ENCODE measurements around the gene LCNL1. TPM values are rescaled to one million over a fixed set of nuclear protein-coding genes. Genes with fewer than 3 reads are reported as not detected.

The LCNL1 gene
- not detected in 2 replicates for total RNA-seq

- Mint-ChIP-seq H3K9me3 (no peaks in the 10 kb centered on the region), H3K36me3 (ENCODE audit: low read depth) (no peaks in the 10 kb centered on the region), H3K4me1 (no peaks in the 10 kb centered on the region), H3K27me3 (peaks cover 21% of the 10 kb centered on the region), H3K4me3 (no peak within 1 kb of the TSS), H3K27ac (no peak within 1 kb of the TSS)
- intact Hi-C loops (cut with micrococcal nuclease), result no loop called here
- no peak for DNase-seq
Measured at GRCh38 chr9:136982232-136983051, at the start of gene LCNL1. LCNL1 (plus strand) TSS chr9:136982993; CDS start chr9:136983587, 594 bp downstream.

- H3K9me3 Mint-ChIP-seq, result no peaks in the 10 kb centered on the region
- intact Hi-C loops (cut with micrococcal nuclease), result no loop called here
- peaks cover 13% of the 10 kb centered on the region for H3K4me1 Mint-ChIP-seq
- H3K27ac Mint-ChIP-seq, result peak overlapping the region; percentile 4
- H3K36me3 Mint-ChIP-seq (ENCODE audit: low read depth), result peaks cover 55% of the 10 kb centered on the region
- no peak for DNase-seq
- H3K27me3 Mint-ChIP-seq, result no peaks in the 10 kb centered on the region
- no peak overlapping the region for H3K4me3 Mint-ChIP-seq
Measured at GRCh38 chr9:136934277-136934676, 48.5 kb upstream of the LCNL1 start.

- Mint-ChIP-seq H3K36me3 (ENCODE audit: low read depth) (peaks cover 46% of the 10 kb centered on the region), H3K27ac (no peak overlapping the region), H3K4me3 (no peak overlapping the region), H3K27me3 (no peaks in the 10 kb centered on the region), H3K4me1 (peaks cover 13% of the 10 kb centered on the region), H3K9me3 (no peaks in the 10 kb centered on the region)
- no peak for DNase-seq
- intact Hi-C loops (cut with micrococcal nuclease), result no loop called here
Measured at GRCh38 chr9:136935651-136936050, 47.1 kb upstream of the LCNL1 start.

- Mint-ChIP-seq H3K36me3 (ENCODE audit: low read depth) (peaks cover 42% of the 10 kb centered on the region), H3K4me3 (no peak overlapping the region), H3K4me1 (peaks cover 12% of the 10 kb centered on the region), H3K27me3 (no peaks in the 10 kb centered on the region), H3K27ac (peak overlapping the region; percentile 51), H3K9me3 (no peaks in the 10 kb centered on the region)
- intact Hi-C loops (cut with micrococcal nuclease), result no loop called here
- DNase-seq, result no peak
Measured at GRCh38 chr9:136936645-136937170, 46.1 kb upstream of the LCNL1 start.

- no peaks in the 10 kb centered on the region for H3K27me3 Mint-ChIP-seq
- peaks cover 42% of the 10 kb centered on the region for H3K36me3 Mint-ChIP-seq (ENCODE audit: low read depth)
- H3K9me3 Mint-ChIP-seq, result no peaks in the 10 kb centered on the region
- H3K27ac Mint-ChIP-seq, result no peak overlapping the region
- H3K4me3 Mint-ChIP-seq, result no peak overlapping the region
- DNase-seq, result no peak
- intact Hi-C loops (cut with micrococcal nuclease), result no loop called here
- H3K4me1 Mint-ChIP-seq, result peaks cover 7% of the 10 kb centered on the region
Measured at GRCh38 chr9:136937186-136938001, 45.4 kb upstream of the LCNL1 start.

- Mint-ChIP-seq H3K27ac (peak overlapping the region; percentile 22), H3K4me3 (no peak overlapping the region), H3K36me3 (ENCODE audit: low read depth) (peaks cover 36% of the 10 kb centered on the region), H3K27me3 (no peaks in the 10 kb centered on the region), H3K9me3 (no peaks in the 10 kb centered on the region), H3K4me1 (no peaks in the 10 kb centered on the region)
- no peak for DNase-seq
- intact Hi-C loops (cut with micrococcal nuclease), result no loop called here
Measured at GRCh38 chr9:136939431-136939995, 43.3 kb upstream of the LCNL1 start.

- no peak overlapping the region for H3K27ac Mint-ChIP-seq
- peaks cover 3% of the 10 kb centered on the region for H3K4me1 Mint-ChIP-seq
- no peak overlapping the region for H3K4me3 Mint-ChIP-seq
- H3K36me3 Mint-ChIP-seq (ENCODE audit: low read depth), result peaks cover 32% of the 10 kb centered on the region
- intact Hi-C loops (cut with micrococcal nuclease), result no loop called here
- H3K9me3 Mint-ChIP-seq, result no peaks in the 10 kb centered on the region
- H3K27me3 Mint-ChIP-seq, result no peaks in the 10 kb centered on the region
- DNase-seq, result no peak
Measured at GRCh38 chr9:136939996-136940525, 42.7 kb upstream of the LCNL1 start.

GRCh38 chr9:136940526-136941230, 42.1 kb upstream of the LCNL1 start:
- intact Hi-C loops (cut with micrococcal nuclease), result no loop called here
- Mint-ChIP-seq H3K27ac (no peak overlapping the region), H3K27me3 (no peaks in the 10 kb centered on the region), H3K4me1 (peaks cover 3% of the 10 kb centered on the region), H3K4me3 (no peak overlapping the region), H3K36me3 (ENCODE audit: low read depth) (peaks cover 30% of the 10 kb centered on the region), H3K9me3 (no peaks in the 10 kb centered on the region)
- no peak for DNase-seq

- H3K4me3 Mint-ChIP-seq, result no peak overlapping the region
- peak; percentile 61 for DNase-seq
- H3K27me3 Mint-ChIP-seq, result no peaks in the 10 kb centered on the region
- H3K36me3 Mint-ChIP-seq (ENCODE audit: low read depth), result peaks cover 25% of the 10 kb centered on the region
- intact Hi-C loops (cut with micrococcal nuclease), result no loop called here
- H3K27ac Mint-ChIP-seq, result no peak overlapping the region
- H3K4me1 Mint-ChIP-seq, result peaks cover 3% of the 10 kb centered on the region
- H3K9me3 Mint-ChIP-seq, result no peaks in the 10 kb centered on the region
Measured at GRCh38 chr9:136941231-136942111, 41.3 kb upstream of the LCNL1 start.

- peak overlapping the region; percentile 8 for H3K27ac Mint-ChIP-seq
- H3K4me3 Mint-ChIP-seq, result peak overlapping the region; percentile 83
- DNase-seq, result peak; percentile 60
- H3K27me3 Mint-ChIP-seq, result no peaks in the 10 kb centered on the region
- H3K36me3 Mint-ChIP-seq (ENCODE audit: low read depth), result peaks cover 21% of the 10 kb centered on the region
- peaks cover 3% of the 10 kb centered on the region for H3K4me1 Mint-ChIP-seq
- H3K9me3 Mint-ChIP-seq, result no peaks in the 10 kb centered on the region
- intact Hi-C loops (cut with micrococcal nuclease), result no loop called here
Measured at GRCh38 chr9:136942112-136942880, 40.5 kb upstream of the LCNL1 start.

- Mint-ChIP-seq H3K36me3 (ENCODE audit: low read depth) (peaks cover 18% of the 10 kb centered on the region), H3K27me3 (no peaks in the 10 kb centered on the region), H3K27ac (peak overlapping the region; percentile 8), H3K4me1 (peaks cover 3% of the 10 kb centered on the region), H3K4me3 (peak overlapping the region; percentile 83), H3K9me3 (no peaks in the 10 kb centered on the region)
- no peak for DNase-seq
- intact Hi-C loops (cut with micrococcal nuclease), result no loop called here
Measured at GRCh38 chr9:136942881-136943230, 39.9 kb upstream of the LCNL1 start.
